Hematopoietic multipotent progenitor cell treated with erythropoietin and hydrocortisone succinate and interleukin-3 and kit ligand, for 4 days (in vitro differentiated cells): ENCODE results near the gene GNAI2.
"Not testable (repeated sequence)": the region's sequence is repeated elsewhere in the genome, so short reads cannot be mapped to it uniquely, and the experiment has no call there.

ENCODE experiments used
- DNase-seq: peaks from one replicate; pipeline ENCODE4 v3.0.0-alpha.2; 2015

Gene GNAI2

DNA sequence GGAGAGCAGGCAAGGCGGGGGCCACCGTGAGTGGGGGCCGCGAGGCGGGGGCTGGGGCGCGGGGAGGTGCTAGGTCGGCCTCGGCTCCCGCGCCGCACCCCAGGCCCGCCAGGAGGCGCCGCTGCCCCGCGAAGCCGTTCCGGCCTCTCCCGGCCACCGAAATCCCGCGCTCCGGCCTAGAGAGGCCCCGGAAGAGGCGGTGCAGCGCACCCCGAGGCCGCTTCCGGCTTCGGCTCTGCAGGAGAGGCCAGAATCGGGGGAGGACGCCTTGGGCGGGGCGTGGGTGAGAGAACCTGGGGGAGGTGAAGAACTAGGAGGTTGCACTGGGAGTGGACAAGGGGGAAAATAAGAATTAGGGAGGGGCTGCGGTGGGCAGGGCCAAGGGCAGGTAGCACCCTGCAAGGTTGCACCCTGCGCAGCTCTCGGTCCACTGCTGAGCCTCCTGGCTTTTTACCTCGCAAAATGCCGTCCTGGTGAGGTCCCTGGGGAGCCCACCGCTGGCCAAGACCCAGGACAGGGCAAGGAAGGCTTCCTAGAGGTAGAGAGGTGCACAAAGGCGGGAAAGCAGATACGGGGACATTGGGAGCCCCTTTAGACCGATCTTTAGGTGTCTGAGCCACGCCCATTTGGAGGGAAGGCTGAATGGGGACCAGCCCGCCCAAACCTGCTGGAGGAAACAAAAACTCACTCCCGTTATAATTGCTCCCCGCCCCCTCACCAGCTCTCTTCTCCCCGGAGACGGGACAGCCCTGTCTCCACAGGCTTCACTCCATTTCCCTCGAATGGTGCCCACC is 8.4 kb upstream of the GNAI2 start:
- DNase-seq, result peak; percentile 97

- DNase-seq, result not testable (repeated sequence)
Observed at GRCh38 chr3:50228184-50228763, 7.7 kb upstream of the GNAI2 start.

DNA sequence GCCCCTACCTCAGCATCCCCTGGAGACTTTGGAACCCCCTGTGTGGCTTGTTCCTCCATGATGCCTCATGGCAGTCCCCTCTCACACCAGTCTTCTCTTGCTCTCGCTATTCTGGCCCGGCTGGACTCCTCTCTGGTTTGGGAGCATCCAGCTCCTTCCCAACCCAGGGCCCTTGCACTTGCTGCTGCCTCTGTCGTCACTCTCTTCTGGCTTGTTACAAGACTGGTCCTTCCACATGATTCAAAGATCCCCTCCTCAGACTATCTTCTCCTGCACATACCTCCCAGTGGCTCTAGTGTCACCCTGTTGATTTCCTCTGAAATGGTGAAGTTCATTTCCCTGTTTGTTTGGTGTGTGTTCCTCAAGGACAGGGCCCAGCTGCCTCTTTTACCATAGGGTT is 6.5 kb upstream of the GNAI2 start:
- DNase-seq, result no peak

DNA sequence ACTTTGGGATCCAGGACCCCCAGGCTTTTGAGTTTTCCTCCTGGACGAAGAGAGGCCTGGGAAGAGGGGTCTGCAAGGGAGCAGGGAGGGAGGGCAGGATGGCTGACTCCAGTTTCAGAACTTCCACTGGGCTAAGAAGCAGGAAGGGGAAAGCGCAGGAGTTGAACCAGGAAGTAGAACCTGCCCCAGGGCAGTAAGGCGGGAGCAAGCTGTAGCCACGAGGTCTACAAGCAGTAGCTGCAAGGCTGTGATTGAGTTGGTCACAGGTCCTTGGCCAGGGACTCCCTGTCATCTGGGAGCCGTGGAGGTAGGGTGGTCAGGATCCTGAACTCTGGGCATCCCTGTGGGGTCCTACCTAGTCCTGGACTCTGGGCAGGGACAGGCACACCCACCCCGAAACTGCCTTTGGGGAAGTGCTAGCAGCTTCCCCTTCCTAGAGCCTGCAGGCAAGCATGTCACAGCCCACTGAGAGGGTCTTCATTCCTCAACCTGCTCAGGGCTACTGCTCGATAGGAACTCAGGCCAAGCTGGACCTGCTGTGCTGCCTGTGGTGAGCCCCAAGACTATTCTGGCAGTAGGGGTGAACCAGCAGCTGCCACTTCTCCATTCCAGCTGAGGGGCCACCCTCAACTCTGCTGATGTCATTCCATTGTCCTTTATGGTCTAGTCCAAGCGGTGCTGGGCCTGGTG is 5.8 kb upstream of the GNAI2 start:
- DNase-seq, result no peak

DNA sequence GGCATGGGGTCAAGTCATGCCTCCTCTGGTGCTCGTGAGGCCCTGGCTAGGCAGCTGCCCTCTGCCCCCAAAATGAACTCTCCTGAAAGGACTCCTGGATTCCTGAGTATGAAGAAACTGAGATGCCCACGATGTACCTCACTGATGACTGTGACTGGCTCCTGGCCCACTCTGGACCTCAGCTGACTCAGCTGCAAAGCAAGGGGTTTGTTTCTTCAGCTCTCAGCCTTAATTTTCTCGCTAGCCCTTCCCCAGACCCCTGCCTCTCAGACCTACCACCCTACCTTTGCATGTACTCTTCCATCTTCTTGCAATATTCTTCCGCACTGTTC is 5.2 kb upstream of the GNAI2 start:
- no peak for DNase-seq

DNA sequence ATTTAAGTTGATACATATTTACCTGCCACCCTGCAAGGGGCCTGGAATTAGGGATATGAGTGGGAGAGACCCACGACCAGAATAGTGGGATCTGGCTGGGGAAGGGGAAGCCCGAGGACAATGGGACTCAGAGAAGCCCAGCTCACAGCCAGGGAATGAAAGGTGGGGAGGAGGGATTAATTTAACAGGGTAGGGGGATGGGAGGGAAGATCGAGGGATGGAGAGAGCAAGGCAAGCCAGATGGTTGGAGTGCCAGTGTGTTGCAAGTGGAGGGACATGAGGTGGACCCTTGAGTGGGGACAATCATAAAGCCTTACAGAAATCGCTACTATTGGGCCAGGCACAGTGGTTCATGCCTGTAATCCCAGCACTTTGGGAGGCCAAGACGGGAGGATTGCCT is 4.4 kb upstream of the GNAI2 start:
- no peak for DNase-seq

DNA sequence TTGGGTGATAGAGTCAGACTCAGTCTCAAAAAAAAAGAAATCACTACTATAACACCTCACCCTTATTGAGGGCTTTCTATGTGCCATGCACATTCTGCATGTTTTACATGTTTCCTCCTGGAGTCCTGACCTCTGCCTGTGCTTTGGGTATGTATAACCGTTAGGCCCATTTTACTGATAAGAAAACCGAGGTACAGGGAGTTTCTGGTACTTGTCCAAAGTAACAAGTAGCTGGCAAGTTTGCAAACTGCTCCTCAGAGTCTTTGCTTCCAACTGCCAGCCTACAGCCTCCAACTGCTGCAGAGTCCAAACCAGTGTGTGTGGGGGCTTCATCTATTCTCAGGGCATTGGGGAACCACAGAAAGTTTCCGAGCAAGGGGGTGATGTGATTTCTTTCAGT is 3.7 kb upstream of the GNAI2 start:
- no peak for DNase-seq

DNA sequence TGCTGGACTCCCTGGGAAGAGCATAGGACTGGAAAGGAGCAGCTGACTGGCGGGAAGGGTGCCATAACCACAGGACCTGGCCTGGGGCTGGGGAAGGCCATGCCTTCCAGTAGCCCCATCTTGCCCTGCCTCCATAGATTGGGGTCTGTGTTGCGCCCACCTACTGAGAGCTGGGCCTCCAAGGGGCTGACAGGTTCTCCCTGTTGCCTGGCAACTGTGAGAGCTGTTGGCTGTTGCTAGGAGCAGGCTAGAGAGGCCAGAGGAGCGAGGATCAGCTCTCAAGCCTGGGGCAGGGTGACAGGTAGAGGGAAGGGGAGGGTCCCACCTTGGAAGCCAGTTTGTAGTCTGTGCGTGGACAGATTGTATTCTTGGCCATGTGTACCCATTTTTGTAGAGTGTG is 2.8 kb upstream of the GNAI2 start:
- DNase-seq, result no peak

- no peak for DNase-seq
Observed at GRCh38 chr3:50236484-50237132, 604 bp downstream of the GNAI2 start.

- peak; percentile 61 for DNase-seq
Observed at GRCh38 chr3:50237133-50237651, 1.2 kb downstream of the GNAI2 start.

DNA sequence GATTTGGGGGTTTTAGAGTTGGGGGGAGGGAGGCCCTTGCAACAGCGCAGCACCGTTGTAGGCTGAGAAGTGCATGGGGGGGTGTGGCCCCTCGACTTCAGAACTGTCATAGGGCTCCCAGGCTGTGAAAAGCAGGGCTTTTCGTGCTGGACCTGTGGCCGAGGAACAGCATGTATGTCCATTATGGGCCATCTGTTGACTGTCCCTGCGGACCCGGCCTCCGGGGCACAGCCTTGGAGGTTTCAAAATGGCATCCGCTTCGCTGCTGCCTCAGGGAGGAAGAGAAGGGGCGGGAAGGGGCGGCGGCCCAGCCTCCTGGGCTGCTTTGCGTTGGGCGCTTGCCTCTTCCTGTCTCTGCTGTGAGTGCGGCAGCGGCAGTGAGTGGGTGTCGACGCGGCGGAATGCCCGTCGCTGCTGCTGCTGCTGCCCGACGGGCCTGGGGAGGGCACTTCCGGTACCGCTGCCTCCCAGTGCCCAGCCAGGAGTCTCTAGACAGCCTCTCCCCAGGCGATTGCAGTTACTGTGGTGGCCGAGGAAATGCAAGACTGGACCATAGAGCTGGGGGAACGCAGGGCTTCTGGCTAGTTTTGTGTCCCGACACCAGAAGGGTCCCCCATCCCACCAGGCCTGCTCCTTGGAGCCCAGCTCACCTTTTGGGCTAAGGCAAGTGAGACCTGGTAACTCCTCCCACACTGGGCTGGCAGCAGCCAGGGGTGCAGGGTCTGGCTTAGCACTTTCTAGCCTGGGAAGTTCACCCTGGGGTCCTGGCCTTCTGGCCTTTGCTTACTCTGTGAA is 1.9 kb downstream of the GNAI2 start:
- DNase-seq, result peak; percentile 96

GRCh38 chr3:50238549-50239026 is 2.6 kb downstream of the GNAI2 start:
- peak; percentile 80 for DNase-seq

GRCh38 chr3:50239649-50240048 is 3.6 kb downstream of the GNAI2 start:
- no peak for DNase-seq

DNA sequence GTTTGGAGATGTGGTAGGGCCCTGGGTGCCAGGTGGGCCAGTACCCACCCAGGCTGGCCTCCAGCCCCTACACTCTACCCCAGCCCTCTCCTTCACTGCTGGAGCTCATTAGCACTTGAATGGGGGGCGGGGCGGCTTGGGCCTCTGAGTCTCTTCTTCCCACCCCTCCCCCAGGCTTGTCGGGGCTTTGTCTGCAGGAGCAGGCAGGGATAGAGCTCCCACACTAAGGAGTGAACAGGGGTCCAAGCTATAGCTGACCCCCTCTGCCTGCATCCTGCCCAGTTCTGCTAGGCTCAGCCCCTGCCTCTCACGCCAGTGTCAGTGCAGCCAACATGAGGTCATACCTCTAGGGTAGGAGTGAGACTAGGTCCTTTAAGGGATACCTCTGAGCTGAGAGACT is 5.2 kb downstream of the GNAI2 start:
- DNase-seq, result no peak

GRCh38 chr3:50241713-50242380 is 5.8 kb downstream of the GNAI2 start:
- no peak for DNase-seq

DNA sequence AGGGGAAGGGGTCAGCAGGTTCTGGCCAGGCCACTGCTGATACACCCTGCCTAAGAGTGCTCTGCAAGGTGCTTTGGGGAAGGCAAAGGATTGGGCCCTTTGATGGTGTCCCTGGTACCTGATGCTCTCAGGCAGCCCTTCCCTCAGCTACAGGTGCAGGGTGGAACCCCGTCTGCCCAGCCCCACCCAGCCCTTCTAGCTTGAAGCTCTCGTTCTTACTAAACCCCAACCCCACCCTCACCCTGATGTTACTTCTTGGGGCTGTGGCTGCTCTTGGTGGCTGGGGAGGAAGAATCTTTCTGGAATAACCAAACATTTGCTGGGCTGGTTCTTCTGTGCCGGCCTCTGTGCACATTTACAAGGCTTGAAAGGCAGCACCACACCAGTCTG is 6.4 kb downstream of the GNAI2 start:
- DNase-seq, result no peak

GRCh38 chr3:50242851-50243542 is 7.0 kb downstream of the GNAI2 start:
- peak; percentile 96 for DNase-seq

DNA sequence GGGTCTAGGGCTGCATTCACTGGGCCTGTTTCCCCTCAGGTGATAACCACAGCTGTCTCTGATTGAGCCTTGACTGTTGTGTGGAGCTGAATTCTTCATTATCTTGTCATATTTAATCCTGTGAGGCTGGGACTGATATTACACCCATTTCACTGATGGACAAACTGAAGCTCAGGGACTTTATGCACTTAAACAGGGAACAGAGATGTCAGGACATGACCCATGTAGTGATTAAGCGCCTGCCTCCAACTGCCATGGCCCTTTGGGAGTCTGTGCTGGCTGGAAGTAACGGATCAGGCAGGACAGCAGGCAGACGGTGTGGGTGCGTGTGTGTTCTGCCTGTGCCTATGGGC is 7.5 kb downstream of the GNAI2 start:
- DNase-seq, result no peak

DNA sequence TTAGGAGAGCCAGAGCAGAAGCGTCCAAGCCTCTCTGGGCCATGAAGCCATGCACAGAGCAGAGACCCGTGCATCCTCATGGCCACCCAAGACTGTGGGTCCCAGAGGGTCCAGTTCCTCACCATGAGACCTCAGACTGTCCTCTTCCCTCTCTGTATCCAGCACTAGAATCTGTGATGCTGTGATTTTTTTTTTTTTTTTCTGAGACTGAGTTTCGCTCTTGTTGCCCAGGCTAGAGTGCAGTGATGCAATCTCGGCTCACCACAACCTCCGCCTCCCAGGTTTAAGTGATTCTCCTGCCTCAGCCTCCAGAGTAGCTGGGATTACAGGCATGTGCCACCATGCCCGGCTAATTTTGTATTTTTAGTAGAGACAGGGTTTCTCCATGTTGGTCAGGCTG is 8.8 kb downstream of the GNAI2 start:
- DNase-seq, result not testable (repeated sequence)

- DNase-seq, result no peak
Observed at GRCh38 chr3:50245251-50245745, 9.3 kb downstream of the GNAI2 start.

DNA sequence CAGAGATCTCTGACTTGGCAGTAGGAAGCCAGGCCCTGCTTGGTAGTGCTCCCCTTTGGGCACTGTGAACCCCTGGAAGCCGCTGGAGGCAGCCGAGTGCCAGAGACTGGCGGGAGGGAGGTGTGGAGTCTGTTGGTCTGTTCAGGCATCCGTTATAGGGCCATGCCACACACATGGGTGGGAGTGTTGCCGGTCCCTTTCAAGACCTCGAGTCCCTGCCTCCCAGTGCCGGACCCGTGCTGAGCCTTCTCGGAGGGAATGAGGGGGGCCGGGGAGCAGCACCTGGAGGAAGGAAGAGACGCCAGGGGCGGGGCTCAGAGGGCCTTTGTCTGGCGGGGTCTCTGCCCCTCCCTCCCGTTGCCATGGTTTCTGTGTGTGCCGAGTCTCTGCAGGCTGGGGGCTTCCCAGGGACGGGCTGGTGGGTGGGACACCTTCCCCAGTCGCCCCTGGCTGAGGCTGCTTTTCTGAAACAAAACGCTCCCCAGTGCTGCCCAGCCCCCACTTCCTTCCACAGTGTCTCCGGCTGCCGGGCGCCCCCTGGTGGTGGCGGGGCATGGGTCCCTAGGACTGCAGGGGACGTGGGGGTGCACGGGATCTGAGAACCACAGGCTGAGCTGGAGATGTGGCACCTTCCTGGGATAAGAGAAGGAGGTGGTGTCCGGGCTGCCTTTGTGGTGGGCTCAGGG is 10.0 kb downstream of the GNAI2 start:
- peak; percentile 96 for DNase-seq
